GM19324 (cell line): ENCODE results near the gene FAM20B.
"Not testable (repeated sequence)": the region's sequence is repeated elsewhere in the genome, so short reads cannot be mapped to it uniquely, and the experiment has no call there.

Experiments
- ATAC-seq: cut with Tn5 transposase; IDR thresholded peaks from one replicate; pipeline ENCODE4 v1.9.1; 2021; ENCODE audit warnings: mild to moderate bottlenecking, moderate library complexity; ENCODE audit not compliant: unreplicated experiment, low FRiP score

FAM20B gene, protein sequence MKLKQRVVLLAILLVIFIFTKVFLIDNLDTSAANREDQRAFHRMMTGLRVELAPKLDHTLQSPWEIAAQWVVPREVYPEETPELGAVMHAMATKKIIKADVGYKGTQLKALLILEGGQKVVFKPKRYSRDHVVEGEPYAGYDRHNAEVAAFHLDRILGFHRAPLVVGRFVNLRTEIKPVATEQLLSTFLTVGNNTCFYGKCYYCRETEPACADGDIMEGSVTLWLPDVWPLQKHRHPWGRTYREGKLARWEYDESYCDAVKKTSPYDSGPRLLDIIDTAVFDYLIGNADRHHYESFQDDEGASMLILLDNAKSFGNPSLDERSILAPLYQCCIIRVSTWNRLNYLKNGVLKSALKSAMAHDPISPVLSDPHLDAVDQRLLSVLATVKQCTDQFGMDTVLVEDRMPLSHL

DNA sequence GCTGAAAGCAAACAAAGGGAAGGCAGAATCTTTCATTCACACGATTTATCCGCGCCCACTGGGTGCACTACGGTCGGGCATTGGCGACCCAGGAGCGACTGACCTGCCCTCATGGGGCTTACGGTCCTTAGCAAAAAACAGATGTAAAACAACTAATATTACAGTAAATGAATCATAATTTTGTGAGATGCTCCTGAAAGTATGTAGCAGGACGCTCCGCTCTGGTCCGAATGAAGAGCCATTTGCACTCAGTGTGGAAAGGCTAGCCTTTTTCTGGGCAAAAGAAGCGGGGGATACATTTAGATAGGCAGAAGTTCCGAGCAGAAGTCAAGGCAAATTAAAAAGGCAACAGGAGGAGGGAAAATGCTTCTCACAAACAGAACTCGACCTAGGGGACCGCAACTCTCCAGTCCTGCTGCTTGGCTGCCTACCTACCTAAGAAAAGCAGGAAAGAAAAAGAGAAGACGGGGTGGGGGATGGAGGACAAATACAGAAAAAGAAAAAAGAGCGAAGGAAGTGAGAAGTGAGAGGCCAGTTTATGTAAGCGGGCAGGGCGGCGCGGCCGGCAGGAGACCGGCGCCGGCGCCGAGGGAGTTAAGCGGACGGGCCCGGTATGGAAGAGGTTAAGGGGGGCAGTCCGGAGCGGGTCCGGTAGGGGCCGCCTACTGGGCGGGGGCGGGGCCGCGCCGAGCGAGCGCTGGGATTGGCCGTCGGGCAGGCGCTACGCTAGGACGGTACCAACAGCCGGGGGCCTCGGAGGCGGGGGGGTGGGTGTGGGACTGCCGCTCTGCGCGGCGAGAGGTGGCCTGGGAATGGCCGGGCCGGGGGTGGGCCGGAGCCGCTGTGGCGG is at the start of gene FAM20B:
FAM20B (plus strand) TSS at position 770 of the 850 bp plus-strand sequence. CDS start 17,954 bp downstream, outside the sequence.
- ATAC-seq = peak; percentile 83

DNA sequence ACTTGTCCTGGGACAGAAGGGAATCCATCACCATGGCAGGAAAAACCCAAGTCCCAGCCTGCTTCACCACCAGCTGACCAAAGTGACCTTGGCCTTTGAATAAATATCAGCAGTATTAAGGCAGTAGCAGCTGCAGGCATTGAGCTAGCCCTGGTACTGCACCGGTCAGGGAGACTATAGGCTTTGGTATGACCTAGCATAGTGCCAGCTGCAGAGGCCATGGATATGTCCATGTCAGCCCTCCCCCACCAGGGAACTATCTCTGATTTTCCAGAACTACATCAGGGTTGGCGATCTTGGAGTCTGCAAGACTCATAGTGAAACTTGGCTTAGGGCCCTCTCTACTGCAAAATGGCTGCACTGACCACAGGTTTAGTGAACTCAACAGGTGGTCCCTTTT is 49.2 kb upstream of the FAM20B start:
- ATAC-seq = no peak

DNA sequence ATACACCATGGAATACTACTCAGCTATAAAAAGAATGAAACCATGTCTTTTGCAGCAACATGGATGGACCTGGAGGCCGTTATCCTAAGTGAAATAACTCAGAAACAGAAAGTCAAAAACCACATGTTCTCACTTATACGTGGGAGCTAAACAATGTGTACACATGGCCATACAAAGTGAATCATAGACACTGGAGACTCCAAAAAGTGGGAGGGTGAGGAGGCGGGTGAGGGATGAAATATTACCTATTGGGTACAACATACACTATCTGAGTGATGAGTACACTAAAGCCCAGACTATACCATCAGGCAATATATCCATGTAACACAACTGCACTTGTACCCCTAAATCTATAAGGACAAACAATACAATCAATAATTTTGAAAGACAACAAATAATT is 39.5 kb upstream of the FAM20B start:
- ATAC-seq = no peak

DNA sequence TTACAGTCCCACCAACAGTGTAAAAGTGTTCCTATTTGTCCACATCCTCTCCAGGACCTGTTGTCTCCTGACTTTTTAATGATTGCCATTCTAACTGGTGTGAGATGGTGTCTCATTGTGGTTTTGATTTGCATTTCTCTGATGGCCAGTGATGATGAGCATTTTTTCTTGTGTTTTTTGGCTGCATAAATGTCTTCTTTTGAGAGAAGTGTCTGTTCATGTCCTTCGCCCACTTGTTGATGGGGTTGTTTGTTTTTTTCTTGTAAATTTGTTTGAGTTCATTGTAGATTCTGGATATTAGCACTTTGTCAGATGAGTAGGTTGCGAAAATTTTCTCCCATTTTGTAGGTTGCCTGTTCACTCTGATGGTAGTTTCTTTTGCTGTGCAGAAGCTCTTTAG is 37.5 kb upstream of the FAM20B start:
- ATAC-seq = not testable (repeated sequence)

DNA sequence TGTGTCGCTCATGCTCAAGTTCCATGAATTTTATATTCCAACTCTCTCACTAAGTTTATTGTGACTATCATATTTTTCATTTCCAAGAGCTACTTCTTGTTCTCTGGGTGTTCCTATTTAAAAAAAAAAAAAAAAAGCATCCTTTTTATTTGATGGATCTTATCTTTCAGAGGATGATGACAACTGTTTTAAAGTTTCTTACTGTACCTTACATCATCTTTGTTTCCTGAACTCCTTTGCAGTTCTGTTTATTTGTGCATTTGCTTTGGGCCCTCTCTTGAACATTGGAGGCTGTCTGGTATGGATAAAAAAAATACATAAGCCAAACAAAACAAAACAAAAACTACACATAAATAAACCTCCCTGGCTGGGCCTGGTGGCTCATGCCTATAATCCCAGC is 32.1 kb upstream of the FAM20B start:
- no peak for ATAC-seq

DNA sequence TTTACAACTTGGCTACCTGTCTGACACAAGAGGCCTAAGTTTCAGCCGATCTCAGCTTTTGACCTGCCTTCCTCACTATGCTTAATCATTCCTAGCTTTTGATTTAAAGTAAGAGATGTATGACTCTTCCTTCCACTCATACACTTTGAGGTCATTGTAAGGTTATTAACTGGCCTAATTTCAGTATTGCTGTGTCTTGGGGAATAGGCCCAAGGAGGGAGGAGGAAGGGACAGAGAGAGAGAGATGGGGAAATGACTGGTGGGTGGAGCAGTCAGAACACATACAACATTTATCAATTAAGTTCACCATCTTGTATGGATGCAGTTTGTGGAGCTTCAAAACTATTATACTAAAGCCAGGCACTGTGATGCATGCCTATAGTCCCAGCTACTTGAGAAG is 28.3 kb upstream of the FAM20B start:
- ATAC-seq = no peak

DNA sequence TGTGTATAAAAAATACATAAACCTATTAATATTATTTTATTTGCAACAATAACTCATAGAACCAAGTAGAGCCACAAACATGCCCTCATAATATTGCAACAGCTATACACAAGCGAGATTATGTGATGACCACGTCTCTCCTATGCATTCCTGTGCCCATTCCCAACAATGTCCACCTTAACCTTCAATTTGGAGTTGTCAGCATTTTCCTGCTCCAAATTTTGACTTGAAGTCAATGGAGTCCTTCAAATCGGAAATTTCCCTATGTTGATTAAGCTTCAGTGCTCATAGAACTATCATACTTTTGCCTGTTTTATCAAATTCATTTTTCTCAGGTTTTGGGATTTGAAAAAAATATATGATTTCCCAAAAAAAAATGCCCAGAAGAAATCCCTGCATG is 27.4 kb upstream of the FAM20B start:
- ATAC-seq = no peak

DNA sequence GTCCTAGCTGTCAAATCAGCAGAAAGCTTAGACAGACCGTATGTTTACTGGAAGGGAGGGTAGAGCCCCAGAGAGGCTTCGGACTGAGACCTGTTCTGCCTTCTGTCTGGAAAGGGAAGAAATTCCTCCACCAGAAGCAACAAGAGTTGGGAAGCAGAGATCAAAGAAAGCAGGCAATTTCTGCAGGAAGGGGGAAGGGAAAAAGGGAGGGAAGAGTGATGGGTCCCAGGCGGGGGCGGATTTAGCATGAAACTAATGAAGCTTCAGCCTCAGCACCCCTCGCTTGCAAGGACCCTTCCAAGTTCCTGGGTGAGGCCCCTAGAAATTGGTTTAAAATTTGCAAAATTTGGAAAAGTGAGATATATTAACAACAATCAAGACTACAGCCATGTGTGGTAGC is 26.6 kb upstream of the FAM20B start:
- no peak for ATAC-seq

DNA sequence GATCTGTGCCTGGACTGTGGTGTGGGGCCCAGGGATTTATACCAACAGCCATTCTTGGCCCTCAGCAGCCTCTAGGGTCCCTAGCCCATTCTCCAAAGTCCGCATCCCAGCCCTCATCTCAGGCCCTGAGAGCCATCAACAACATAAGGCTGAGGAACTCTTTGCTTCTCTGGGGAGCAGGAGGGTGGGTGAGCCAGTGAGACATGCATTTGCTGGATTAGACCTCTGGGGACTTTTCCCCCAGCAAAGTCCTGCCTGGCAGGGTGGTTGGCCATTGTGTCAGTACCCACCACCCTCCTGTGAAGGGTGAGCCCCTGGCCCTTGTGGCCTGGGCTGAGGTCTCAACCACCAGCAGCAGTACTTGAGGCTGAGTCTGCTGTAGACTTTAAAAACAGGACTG is 24.2 kb upstream of the FAM20B start:
- no peak for ATAC-seq

DNA sequence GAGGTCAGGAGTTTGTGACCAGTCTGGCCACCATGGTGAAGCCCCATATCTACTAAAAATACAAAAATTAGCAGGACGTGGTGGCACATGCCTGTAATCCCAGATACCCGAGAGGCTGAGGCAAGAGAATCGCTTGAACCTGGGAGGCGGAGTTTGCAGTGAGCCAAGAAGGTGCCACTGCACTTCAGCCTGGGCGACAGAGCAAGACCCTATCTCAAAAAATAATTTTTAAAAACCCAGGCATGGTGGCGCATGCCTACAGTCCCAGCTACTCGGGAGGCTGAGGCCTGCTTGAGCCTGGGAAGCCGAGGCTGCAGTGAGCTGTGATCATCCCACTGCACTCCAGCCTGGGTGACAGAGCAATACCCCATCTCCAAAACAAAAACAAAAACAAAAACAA is 23.6 kb upstream of the FAM20B start:
- ATAC-seq = not testable (repeated sequence)

DNA sequence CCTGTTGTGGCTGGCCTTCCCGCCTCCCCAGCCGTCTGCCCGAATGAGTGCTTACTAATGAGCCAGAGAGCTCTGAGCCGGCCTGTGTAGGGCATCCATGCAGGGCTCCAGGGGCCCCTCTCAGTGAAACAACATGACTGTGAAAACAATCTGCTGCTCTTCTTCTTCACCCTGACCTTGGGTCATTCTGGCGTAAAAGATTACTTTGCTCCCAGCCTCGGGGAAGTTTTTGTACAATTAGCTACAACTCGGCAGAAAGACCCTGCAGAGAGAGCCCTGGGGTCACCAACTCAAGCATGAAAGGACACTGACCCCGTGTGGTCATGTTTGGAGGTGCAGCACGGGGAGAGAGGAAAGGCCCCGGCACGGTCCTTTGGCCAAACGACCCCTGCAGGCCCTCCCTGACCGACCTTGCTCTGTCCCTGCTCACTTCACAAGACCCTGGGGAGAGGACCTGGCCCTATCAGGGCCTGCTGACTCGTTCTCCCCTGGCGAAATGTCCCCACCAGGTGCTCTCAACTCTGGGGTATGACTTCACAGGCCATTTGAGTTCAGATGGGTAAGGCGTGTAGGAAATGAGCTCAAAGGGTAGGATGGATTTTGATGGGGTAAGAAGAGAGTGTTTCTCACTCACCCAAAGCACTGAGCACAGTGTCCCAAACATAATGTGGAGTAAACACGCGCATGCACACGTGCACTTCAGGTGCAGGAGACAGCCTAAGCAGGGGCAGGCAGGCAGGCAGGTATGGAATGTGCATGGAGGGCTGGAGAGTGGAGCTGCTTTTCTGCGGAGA is 22.9 kb upstream of the FAM20B start:
- ATAC-seq = peak; percentile 65

DNA sequence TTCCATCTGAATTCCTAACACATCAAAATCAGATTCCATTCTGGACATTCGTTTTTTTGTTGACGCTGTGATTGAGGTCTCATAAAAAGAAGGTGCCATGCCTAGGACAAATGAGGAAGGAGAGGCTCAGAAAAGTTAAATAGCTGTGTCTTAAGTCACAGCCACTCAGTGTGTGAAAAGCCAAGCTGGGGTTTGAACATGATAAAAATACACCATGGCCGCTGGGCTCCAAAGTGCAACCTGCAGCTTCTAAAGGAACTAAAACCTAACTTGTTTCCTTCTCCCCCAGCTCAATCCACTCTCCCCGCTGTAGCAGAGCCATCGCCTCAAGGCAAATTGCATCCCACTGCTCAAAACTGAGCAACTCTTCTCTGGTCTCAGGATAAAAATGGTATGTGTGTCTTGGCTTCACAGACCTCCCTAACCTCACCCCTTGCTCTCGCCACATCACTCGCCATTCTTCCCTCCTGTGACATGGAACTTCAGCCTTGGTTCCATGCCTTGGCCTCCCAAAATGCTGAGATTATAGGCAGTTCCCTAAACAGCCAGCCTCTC is 22.1 kb upstream of the FAM20B start:
- ATAC-seq = no peak

DNA sequence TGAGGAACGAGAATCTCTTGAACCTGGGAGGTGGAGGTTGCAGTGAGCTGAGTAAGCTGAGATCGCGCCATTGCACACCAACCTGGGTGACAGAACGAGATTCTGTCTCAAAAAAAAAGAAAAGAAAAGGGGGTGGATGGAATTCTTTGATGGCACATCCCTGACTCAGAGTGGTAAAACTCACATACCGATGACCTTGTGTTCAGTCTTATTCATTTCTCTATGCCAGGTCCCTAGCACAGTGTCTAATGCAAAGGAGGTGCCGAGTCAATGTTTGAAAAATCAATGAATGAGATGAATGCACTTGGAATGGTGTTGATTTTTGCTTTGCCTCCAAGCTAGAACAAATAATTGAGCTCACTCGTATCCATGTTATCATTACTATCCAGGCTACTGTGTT is 18.5 kb upstream of the FAM20B start:
- ATAC-seq = no peak

DNA sequence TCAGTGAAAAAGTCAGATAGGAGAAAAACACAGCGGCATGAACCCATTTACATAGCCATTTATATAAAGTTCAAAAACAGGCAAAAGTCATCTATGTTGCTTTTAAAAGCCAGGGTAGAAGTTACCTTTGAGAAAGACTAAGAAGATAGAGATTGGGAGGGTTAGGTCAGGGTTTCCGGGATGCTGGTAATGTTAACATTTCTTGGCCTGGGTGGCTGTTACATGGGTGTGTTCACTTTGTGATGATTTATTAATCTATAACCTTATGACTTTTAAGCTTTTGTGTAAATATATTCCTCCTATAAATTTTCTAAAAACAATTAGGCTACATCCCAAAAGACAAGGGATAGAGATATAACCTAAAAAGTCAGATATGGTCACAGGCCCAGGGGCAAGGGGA is 15.0 kb upstream of the FAM20B start:
- ATAC-seq = no peak

DNA sequence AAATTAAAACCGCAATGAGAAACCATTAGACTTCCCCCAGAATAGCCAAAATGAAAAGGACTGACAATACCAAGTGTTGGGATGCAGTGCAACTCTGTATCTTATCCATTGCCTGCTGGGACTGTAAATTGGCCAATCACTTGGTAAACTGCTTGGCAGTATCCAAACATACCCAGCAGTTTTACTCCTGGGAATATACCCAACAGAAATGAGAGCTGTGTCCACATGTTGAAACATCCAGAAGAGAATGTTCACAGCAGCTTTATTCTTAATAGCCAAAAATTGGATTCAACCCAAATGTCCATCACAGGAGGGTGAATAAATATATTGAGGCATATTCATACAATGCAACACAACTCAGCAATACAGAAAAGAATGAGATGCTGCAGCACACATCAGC is 13.7 kb upstream of the FAM20B start:
- ATAC-seq = no peak

DNA sequence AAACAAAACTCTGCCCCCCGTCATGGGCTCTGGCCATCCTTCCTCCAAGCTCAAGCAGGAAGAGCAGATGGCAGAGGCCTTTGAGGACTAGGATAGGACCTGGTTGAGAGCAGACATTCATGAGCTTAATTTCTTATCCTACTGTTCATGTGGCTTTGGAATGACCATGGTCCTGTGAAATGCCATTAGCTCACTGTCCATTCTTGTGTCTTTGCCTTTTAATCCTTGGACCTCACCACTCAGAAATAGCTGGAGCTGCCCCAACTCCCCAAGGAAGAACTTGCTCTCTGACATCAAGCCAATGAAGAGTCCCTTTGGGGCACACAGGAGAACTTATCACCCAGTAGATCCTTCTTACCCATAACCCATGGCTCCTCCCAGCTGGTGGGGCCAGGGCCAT is 11.6 kb upstream of the FAM20B start:
- ATAC-seq = no peak

DNA sequence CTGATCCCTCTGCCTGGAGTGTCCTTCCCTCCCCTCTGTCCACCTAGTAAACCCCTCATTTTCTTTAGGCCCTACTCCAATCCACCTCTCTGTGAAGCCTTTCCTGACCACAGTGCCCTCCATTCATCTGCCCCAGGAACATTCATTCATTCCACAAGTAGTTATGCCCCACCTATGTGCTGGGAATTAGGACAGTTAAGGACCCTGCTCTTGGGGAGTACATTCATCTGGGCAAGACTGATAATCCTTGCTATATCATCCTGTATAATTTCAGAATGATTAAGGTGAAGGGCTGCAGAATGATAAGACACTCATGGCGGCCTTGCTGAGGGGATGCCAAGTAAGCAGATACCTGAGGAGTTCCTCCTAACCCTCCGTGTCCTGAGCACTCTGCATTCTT is 10.3 kb upstream of the FAM20B start:
- no peak for ATAC-seq

DNA sequence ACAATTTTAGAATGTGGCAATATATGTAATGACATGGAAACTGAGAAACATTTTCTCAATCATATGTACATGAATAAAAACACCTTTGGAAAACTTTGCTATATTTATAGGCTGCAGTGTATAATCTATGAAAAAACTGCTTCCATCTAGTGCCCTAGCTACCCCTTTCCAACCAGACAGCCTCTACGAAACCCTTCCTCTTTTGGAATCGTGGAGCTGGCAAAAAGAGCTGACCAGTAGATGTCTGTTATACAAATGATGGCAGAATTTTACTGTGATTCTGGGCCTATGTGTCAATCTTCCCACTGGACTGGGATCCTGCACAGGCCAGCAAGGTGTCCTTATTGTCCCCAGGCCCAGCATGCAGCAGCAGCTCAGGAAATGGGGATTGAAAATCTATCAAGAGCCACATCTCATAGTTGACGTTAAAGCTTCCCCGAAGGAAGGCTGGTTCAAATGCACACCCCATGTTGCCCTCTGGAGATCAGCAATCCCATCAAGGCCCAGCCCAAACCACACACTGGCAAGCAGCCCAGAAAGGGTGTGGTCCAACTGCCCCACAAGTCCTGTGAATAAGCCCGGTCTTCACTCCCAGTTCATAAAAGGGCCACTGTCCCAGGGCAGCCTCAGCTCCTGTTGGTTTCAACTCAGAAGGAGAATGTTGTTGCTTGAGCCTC is 8.8 kb upstream of the FAM20B start:
- no peak for ATAC-seq

DNA sequence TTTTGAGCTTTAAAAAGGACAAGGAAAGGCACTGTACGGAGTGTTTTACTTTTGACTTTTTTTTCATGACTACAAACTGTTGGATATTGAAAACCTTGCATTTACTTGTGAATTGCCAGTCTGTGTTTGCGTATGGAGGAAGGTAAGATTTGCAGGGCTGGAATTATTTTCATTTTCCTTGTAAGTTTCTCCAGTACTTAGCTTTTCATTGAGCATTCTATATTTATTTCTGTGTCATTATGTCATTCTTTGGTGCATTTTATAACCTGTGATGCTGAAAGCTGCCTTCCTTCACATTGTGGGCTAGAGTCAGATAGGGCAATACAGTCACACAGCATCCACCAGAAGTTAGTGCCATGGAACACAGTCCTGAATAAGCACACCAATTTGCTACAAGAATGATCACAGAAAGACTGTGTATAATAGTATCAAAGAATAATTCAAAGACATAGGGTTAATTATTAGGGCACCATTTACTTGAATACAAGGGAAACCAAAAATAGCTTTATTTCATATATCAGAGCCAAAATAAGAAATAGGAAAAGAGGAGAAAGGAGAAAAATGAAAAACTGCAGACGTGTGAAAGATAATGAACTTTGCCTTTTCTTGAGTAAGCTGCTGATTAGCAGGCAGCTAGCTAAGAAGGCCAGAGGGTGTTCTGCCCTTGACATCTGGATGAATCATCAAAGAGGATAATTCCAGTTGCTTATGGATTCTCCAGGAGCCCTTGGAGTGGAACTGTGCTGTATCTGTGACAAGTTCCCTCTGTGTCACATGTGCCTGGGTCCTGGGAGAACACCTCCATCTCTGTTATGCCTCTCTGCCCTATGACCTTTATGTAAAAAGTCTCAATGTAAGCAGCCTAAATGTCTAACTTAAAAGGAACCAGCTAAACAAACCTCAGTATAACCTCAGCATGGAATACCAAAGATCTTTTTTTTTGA is 8.0 kb upstream of the FAM20B start:
- ATAC-seq = no peak
